SJSA1 (cell line): ENCODE results near the gene MGAT5. TPM values are rescaled to one million over a fixed set of nuclear protein-coding genes. Genes with fewer than 3 reads are reported as not detected.

Experiments used
- DNase-seq, 2 experiments: peaks; one replicate each; pipeline ENCODE4 v3.0.0-alpha.2; 2015 to 2020; ENCODE audit warnings: low spot score in 2 of 2, low read depth in 1 of 2
- H3K27ac ChIP-seq: fragments of 250-450 bp; sonication (Bioruptor Pico); 2 replicates; pipeline ENCODE4 v1.5.1; 2020; ENCODE audit warnings: mild to moderate bottlenecking, moderate library complexity
- H3K27me3 ChIP-seq: fragments of 250-450 bp; sonication (Bioruptor Pico); replicated peaks from 2 replicates; pipeline ENCODE4 v1.5.1; 2020; ENCODE audit warnings: mild to moderate bottlenecking, moderate library complexity
- H3K36me3 ChIP-seq: fragments of 250-450 bp; sonication (Bioruptor Pico); 2 replicates; pipeline ENCODE4 v1.5.1; 2020; ENCODE audit warnings: mild to moderate bottlenecking
- H3K4me1 ChIP-seq: fragments of 250-450 bp; sonication (Bioruptor Pico); replicated peaks from 2 replicates; pipeline ENCODE4 v1.6.1; 2021; ENCODE audit warnings: mild to moderate bottlenecking
- H3K4me3 ChIP-seq: fragments of 250-450 bp; sonication (Bioruptor Pico); 2 replicates; pipeline ENCODE4 v1.5.1; 2020; ENCODE audit warnings: mild to moderate bottlenecking
- H3K9me3 ChIP-seq: fragments of 250-450 bp; sonication (Bioruptor Pico); replicated peaks from 2 replicates; pipeline ENCODE4 v1.5.1; 2020; ENCODE audit warnings: mild to moderate bottlenecking
- total RNA-seq: library from RNA; depleted of rRNA; stranded (reverse); fragments of >200 nt; shearing (Covaris generic); gene quantifications from 2 replicates; pipeline ENCODE4 v1.2.3, GENCODE V29; 2014

Gene MGAT5
- total RNA-seq, 1 experiment from 2014 or later: 30.4 TPM

DNA sequence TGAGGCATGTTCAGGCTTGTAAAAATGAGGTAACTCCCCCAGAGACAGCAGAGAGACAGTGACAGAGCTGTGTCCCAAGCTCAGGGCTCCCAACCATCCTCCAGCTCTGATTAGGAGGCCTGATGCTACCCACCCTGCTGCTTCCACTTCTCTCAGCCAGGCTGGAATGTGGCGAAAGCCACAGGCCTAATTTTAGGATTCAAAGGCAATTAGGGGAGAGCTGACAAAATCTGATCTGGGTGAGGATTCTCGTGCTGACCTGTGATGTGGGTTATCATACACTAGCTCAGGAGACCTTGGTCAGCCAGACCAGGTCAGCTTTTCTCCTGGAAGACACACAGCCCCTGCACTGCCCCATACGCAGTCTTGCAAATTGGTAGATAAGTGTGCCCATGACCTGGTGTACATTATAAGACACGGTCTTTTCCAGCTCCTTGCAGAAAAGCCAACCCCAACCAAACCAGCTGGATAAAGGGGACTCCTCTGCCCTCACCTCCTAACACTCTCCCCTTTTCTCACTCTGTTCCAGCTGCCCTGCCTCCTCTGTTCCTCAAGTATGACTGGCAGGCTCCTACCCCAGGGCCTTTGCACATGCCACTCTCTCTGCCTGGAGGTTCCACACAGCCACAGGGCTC lies 225.9 kb downstream of the MGAT5 start:
- Histone ChIP-seq H3K36me3 (no peaks in the 10 kb centered on the region), H3K4me1 (no peaks in the 10 kb centered on the region), H3K27ac (no peak overlapping the region), H3K27me3 (peaks cover 6% of the 10 kb centered on the region; the same call in 1 of the 2 replicates), H3K9me3 (no peaks in the 10 kb centered on the region), H3K4me3 (no peak overlapping the region)
- no peak for DNase-seq

DNA sequence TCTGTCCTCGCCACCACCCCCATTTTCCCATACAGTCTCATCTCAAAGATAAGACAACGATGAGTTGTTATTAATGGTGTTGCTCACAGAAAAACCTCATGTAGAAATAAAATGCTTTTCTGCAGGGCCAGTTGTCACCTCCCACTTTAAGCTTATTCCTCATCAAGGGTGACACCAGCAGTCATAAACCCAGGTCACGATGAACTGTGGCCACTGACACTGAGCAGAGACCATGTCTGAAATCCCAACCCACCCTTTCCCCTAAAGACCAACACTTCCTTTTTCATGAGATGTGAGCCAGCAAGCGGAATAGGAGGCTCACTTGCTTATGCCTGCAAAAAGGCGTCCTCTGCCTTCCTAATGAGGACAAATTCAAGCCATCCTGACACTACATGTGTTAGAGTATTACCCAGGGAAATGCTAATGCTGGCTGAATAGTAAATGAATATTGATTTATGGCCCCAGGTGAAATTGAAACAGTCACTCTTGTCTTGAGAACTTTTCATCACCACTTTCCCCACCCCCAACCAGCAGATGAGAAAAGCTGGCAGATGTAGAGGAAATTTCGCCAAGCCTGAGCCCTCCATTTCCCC lies 228.4 kb downstream of the MGAT5 start:
- Histone ChIP-seq H3K27ac (no peak overlapping the region), H3K4me1 (no peaks in the 10 kb centered on the region), H3K9me3 (no peaks in the 10 kb centered on the region), H3K4me3 (no peak overlapping the region), H3K36me3 (no peaks in the 10 kb centered on the region), H3K27me3 (peaks cover 14% of the 10 kb centered on the region)
- peak in 1 of 2 experiments; percentile 8 for DNase-seq

DNA sequence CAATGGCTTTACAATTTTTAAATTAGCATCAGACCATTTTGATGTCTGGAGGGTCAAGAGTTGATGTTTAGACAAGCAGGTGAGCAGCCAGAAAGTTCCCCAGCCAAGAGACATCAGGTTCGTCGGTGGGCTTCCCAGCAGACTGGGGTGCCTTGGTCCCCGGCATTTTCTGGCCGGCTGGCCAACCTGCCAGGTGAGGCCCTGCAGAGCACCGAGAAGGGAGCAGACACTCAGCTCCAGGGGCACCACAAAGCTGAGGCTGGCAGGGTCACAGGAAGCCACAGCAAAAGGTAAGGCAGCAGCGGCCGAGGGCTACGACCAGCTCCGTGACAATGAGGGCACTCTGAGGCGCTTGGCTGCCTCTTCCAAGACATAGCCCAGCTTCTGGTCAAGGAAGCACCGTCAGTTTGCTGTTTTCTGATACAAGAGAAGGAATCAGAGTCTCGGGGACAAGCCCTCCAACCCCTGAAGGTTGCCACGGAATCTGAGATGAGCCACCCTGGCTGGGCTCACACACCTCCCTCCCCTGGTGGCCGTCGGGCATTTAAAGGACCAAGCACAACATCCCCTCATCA lies 229.0 kb downstream of the MGAT5 start:
- Histone ChIP-seq H3K4me3 (no peak overlapping the region), H3K4me1 (no peaks in the 10 kb centered on the region), H3K36me3 (no peaks in the 10 kb centered on the region), H3K9me3 (no peaks in the 10 kb centered on the region), H3K27ac (no peak overlapping the region), H3K27me3 (peaks cover 14% of the 10 kb centered on the region)
- DNase-seq: peak in 1 of 2 experiments; percentile 34

DNA sequence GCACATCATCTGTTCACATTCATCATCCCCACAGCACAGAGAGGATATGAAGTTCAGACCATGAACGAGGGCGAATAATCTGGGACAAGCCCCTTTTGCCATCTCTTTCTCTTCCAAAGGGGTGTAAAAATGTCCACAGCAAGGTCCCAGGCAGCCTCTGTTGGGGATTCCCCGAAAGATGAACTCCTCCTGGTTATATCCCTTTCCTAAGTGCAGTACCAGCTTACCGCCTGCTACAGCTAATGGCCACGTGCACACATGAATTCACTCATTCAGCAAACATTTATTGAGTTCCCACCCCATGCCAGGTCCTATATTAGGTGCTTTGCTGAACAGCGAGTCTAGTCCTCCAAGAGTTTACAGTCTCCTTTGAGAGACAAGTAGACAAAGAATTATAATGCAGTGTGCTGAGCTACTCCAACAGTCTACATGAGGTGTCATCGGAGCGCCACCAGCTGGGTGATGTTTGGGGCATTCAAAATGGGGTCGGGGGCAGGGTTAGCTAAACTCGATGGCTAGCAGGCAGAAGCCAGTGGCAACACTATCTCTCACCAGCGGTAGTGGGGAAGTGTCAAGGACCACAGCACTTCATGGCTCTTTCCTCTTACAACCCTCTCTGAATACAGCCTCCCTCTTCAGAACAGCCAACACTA lies 236.0 kb downstream of the MGAT5 start:
- no peak overlapping the region for H3K27ac ChIP-seq
- DNase-seq: no peak
- no peaks in the 10 kb centered on the region for H3K9me3 ChIP-seq
- H3K36me3 ChIP-seq: no peaks in the 10 kb centered on the region
- H3K27me3 ChIP-seq: peaks cover 37% of the 10 kb centered on the region
- no peaks in the 10 kb centered on the region for H3K4me1 ChIP-seq
- no peak overlapping the region for H3K4me3 ChIP-seq

DNA sequence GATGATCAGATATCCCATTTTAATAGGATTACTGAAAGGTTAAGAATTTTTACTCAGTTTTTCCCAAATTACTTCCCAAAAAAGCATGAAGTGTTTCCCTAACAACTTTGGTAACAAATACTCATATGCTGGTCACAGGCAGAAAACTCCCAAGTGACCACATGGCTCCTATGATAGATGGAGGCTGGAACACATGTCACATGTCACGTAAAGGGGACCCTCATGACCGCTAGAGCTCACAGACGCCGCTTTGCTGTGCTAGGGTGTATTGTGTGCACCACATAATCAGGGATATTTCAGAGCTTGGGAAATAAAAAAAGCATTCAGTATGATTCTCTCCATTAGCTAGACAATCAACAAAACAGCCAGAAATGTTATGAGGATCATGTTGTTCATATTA lies 236.7 kb downstream of the MGAT5 start:
- Histone ChIP-seq H3K27me3 (peaks cover 38% of the 10 kb centered on the region), H3K4me1 (no peaks in the 10 kb centered on the region), H3K36me3 (no peaks in the 10 kb centered on the region), H3K4me3 (no peak overlapping the region), H3K27ac (no peak overlapping the region), H3K9me3 (no peaks in the 10 kb centered on the region)
- no peak for DNase-seq

DNA sequence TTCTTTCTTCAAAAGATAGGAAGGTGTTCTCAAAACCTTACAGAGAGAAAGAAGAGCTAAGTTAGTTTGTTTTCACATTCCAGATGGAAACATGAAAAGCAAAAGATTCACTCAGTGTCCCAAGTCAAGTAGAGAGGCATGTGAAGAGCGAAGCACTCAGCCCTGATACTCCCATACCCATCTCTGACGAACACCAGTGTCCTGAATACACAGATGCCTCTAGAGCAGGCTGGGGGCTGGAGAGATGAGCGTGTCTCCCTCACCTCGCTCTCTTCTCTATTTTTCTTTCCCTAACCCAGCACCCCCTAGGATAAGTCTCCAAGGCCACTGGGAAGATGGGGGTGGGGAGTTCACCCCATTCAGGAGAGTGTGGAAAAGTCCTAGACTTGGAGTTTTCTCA lies 237.2 kb downstream of the MGAT5 start:
- DNase-seq: peak in 1 of 2 experiments; percentile 5
- H3K4me3 ChIP-seq: no peak overlapping the region

DNA sequence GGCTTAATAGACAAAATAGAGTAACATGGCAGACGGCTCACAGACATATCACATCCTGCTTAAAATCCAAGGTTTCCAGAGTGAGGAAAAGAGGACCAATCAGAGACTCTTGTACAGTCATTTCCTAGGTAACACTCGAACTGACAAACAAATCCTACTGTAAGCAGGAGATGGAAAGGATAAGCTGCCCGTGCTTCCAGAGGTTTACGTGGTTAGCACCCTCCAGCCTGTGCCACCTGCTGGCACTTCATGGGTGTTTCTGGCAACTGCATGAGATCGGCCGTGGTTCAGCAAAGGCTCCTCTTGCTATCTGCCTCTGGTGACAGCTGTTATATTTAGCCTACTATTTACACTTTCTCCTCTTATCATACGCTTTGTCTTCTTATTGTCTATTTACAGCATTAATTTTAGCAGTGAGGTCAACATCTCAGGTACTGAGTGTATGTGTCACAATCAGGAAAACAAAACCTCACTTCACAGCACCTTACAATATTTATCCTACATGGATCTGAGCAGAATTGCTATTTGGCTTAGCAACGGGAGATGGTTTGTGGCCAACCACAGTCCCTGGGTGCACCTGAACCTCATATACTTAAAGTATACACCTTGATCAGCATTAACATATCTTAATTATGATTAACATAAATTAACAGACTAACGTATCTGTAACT lies 238.0 kb downstream of the MGAT5 start:
- no peaks in the 10 kb centered on the region for H3K4me1 ChIP-seq
- no peaks in the 10 kb centered on the region for H3K9me3 ChIP-seq
- peaks cover 32% of the 10 kb centered on the region for H3K27me3 ChIP-seq
- no peak for DNase-seq
- H3K36me3 ChIP-seq: no peaks in the 10 kb centered on the region
- no peak overlapping the region for H3K27ac ChIP-seq
- H3K4me3 ChIP-seq: no peak overlapping the region

More for the DNA sequence above, 237.2 kb downstream of the MGAT5 start:
- Histone ChIP-seq H3K36me3 (no peaks in the 10 kb centered on the region), H3K27ac (no peak overlapping the region), H3K4me1 (no peaks in the 10 kb centered on the region), H3K9me3 (no peaks in the 10 kb centered on the region), H3K27me3 (peaks cover 38% of the 10 kb centered on the region)

DNA sequence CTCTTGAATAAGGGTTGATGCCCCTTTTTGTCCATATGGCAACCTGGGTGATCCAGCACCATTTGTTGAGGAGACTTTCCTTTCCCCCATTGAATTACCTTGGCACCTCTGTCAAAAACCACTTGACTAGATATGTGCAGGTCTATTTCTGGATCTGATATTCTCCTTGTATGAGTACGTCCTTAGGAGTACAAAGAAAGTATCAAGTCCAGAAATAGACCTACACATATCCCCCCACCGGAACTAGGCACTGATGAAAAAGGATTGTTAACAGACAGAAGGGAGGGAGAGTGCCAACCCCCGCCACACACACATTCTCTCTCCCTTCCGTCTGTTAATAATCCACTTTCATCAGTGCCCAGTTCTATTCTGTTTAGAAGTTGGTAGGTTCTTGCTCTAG lies 239.9 kb downstream of the MGAT5 start:
- H3K4me1 ChIP-seq: no peaks in the 10 kb centered on the region
- H3K9me3 ChIP-seq: no peaks in the 10 kb centered on the region
- H3K27ac ChIP-seq: no peak overlapping the region
- H3K4me3 ChIP-seq: no peak overlapping the region
- H3K27me3 ChIP-seq: peaks cover 26% of the 10 kb centered on the region
- no peaks in the 10 kb centered on the region for H3K36me3 ChIP-seq
- no peak for DNase-seq

DNA sequence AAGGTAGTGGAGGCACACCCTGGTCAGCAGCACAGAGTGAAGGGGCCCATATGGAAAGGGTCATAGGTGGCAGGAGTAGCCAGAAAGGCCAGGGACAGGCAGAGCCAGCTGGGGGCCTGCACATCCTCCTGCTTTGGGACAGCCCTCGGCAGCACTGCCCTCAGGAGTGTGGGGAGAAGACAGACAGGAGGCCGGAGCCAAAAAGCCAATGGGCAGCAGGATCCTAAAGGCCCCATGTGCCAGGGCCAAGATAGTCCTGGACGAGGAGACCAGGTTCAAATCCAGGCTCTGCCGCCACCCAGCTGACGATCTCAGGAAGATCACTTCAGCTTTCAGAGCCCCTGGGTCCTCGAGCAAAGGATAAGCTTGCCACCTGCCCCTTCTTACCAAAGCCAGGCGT lies 244.8 kb downstream of the MGAT5 start:
- no peak overlapping the region for H3K4me3 ChIP-seq
- H3K4me1 ChIP-seq: no peaks in the 10 kb centered on the region
- no peaks in the 10 kb centered on the region for H3K36me3 ChIP-seq
- peaks cover 9% of the 10 kb centered on the region; the same call in 1 of the 2 replicates for H3K27me3 ChIP-seq
- no peak for DNase-seq
- H3K27ac ChIP-seq: no peak overlapping the region
- no peaks in the 10 kb centered on the region for H3K9me3 ChIP-seq

DNA sequence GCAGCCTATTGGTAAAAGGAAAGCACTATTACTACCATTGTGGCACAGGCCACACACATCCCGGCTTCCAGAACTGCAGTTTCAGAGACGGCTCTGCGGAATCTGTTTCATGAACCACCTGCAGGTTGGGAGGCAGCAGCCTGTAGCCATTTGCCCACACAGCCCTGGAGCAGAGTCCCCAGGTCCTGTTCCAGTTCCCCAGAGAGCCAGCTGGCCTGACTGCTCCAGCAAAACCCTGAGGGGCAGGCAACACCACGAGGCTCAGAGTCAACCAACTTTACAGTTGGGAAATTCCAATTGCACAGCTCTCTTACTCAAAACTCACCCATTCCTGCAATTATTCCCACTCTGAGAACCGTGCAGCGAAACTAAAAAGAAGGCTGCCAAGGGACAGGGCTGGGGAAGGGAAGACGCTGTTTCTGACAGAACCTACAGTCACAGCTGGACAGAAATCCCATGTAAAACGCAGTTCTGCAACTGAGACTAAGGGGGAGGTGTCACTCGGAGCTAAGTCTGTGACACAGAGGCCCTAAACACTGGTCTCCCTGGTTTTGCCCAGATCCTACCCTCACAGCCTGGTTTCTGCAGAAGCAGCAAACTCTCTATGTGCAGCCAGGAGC lies 245.5 kb downstream of the MGAT5 start:
- Histone ChIP-seq H3K27me3 (peaks cover 5% of the 10 kb centered on the region; the same call in 1 of the 2 replicates), H3K27ac (no peak overlapping the region), H3K4me1 (no peaks in the 10 kb centered on the region), H3K4me3 (no peak overlapping the region), H3K36me3 (no peaks in the 10 kb centered on the region), H3K9me3 (no peaks in the 10 kb centered on the region)
- DNase-seq: no peak

DNA sequence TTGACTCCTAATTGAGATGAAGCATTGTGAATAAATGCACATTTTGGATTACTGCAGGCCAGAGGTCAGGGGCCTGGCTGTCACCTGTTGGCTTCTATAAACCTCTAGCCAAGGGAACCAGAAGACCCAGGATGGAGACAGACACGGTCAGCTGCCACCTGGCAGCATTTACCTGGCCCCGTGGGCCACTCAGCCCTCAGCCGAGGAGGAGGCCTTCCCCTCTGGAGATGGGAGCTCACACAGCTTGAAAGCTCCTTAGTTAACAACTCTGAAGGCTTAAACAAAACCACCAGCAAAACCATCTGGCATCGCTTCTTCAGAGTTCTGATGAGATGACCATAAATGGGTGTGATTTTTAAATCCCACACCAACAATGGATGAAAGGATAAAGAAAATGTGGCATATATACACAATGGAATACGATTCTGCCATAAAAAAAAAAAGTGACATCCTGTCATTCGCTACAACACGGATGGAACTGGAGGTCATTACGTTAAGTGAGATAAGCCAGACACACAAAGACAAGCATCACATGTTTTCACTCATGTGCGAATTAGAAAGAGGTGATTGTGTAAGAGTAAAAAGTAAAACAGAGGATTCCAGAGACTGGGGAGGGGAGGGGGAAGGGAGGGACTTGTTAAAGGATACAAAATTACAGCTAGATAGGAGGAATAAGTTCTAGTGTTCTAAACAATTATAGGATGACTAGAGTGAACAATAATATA lies 246.5 kb downstream of the MGAT5 start:
- no peak for DNase-seq
- Histone ChIP-seq H3K36me3 (no peaks in the 10 kb centered on the region), H3K27ac (no peak overlapping the region), H3K9me3 (no peaks in the 10 kb centered on the region), H3K4me1 (no peaks in the 10 kb centered on the region), H3K27me3 (peaks cover 5% of the 10 kb centered on the region; the same call in 1 of the 2 replicates), H3K4me3 (no peak overlapping the region)

DNA sequence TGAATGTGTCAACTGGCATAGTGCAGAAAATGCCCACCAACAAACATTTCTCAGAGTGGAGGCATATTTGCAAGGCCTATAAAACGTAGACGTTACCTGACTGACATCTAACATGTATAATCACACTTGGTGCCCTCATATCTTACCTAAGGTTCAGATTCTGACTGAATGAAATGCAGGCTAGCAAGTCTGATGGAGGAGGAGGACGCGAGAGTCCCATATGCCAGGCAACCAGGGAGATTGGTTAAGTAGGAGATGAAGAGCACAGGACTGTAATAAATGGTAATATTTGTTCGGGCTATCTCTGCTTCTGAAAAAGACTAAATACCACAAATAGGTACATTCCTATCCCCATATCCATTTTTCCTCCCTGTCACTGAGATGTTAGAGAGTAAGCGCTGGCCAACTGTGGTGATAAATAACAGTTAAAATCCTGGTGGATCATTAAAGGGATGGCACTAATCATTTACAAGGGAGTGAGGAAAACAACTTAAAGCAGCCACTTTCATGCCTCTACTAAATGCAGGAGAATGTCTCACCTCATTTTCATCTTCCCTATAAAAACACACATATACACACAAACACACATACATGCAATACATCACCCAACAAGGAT lies 247.7 kb downstream of the MGAT5 start:
- Histone ChIP-seq H3K36me3 (no peaks in the 10 kb centered on the region), H3K27me3 (peaks cover 2% of the 10 kb centered on the region; the same call in 1 of the 2 replicates), H3K27ac (no peak overlapping the region), H3K4me3 (no peak overlapping the region), H3K9me3 (no peaks in the 10 kb centered on the region), H3K4me1 (no peaks in the 10 kb centered on the region)
- DNase-seq: no peak
